Spleen (tissue), 7 donors: Measurements from ENCODE around the gene MKRN1.

Experiments
- POLR2A ChIP-seq, 3 donors: fragments of 450-650 bp; IDR thresholded peaks; one replicate each; pipeline ENCODE4 v1.5.1; 2017; ENCODE audit warnings: antibody characterized with exemption in 3 of 3, mild to moderate bottlenecking in 1 of 3
- TF ChIP-seq, protein P1 (sequence below), 11 experiments: fragments of 200-600 bp in 7 of 11; fragments of 450-650 bp in 4 of 11; sonication (generic) in 4 of 11; IDR thresholded peaks in 8 of 11; conservative IDR thresholded peaks in 3 of 11; 1 replicate in 7 of 11; 2 replicates in 4 of 11; pipeline versions ENCODE4 v1.4.0 to v1.8.0; 2016 to 2021; ENCODE audit warnings: antibody characterized with exemption in 11 of 11, inconsistent platforms in 4 of 11, mild to moderate bottlenecking in 1 of 11
- donor health status: DM: no; HTN: no; CAD: no; lungs with moderate emphysema.
- donor health status: DM: no; HTN: no; CAD: no.
- donor health status: DM: no; HTN: no; CAD: no.

DNA sequence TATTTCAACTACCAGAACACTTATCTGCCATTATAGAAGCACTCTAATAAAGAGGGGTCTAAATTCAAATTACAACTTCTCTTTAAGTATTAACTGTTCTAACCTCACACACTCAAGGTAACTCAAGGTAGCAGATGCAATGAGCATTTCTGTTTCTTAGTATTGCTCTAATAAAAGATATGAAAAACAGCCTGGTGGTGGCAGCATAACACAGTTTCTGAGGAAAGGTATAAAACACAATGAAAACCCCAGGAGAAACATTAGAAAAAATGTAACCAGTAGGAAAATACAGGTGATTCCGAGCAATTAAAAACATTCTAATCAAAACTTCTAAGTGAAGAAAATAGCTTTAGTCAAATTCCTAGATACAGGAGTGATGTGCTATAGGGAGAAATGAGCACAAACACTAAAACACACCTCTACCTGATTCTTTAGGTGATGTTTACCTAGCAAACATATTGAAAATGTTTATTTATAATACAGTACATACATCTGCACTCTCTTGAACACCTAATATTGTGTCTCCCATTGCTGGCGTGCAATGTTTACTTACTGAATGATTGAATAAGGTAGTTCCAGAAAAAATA is 3.5 kb downstream of the MKRN1 start:
- TF ChIP-seq, protein P1, sequence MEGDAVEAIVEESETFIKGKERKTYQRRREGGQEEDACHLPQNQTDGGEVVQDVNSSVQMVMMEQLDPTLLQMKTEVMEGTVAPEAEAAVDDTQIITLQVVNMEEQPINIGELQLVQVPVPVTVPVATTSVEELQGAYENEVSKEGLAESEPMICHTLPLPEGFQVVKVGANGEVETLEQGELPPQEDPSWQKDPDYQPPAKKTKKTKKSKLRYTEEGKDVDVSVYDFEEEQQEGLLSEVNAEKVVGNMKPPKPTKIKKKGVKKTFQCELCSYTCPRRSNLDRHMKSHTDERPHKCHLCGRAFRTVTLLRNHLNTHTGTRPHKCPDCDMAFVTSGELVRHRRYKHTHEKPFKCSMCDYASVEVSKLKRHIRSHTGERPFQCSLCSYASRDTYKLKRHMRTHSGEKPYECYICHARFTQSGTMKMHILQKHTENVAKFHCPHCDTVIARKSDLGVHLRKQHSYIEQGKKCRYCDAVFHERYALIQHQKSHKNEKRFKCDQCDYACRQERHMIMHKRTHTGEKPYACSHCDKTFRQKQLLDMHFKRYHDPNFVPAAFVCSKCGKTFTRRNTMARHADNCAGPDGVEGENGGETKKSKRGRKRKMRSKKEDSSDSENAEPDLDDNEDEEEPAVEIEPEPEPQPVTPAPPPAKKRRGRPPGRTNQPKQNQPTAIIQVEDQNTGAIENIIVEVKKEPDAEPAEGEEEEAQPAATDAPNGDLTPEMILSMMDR (IDR thresholded peaks at IDR 0.05 in 8 of 11, conservative IDR thresholded peaks at IDR 0.05 in 3 of 11) = peak in 8 of 11 experiments; percentile 12 to 63 (median 53)
- TF ChIP-seq POLR2A (IDR thresholded peaks at IDR 0.05) = no peak
